ENCODE data around the gene FOXN3.

GRCh38 chr14:89267656-89268055, 149.4 kb downstream of the FOXN3 start:
- no peak for TF ChIP-seq EZH2 (IDR thresholded peaks at IDR 0.05)
- no peak for TF ChIP-seq POLR2AphosphoS5 (IDR thresholded peaks at IDR 0.05; ENCODE audit: borderline replicate concordance, low read depth, low read length)
- no peak for TF ChIP-seq FOXP2 (optimal IDR thresholded peaks at IDR 0.05; ENCODE audit: control extremely low read depth, extremely low read length, insufficient read depth)

Data from SK-N-MC (cell line).